Aorta (tissue), 5 donors: ENCODE measurements around the gene PRXL2B. TPM values are rescaled to one million over a fixed set of nuclear protein-coding genes. Genes with fewer than 3 reads are reported as not detected.
A peak's percentile ranks its signal among the peaks of the same experiment; 100 is the strongest.

Experiments used
- ATAC-seq: fragments of 200-7000 bp; cut with Tn5 transposase; one replicate; pipeline ENCODE4 v1.9.1; 2022; ENCODE audit warnings: moderate library complexity; ENCODE audit not compliant: low FRiP score
- DNase-seq, 2 donors: peaks; one replicate each; pipeline ENCODE4 v3.0.0-alpha.2; 2020
- H3K27ac ChIP-seq, 2 donors: one replicate each; pipeline ENCODE4 v1.5.1; 2013; ENCODE audit warnings: low read length in 2 of 2, mild to moderate bottlenecking in 2 of 2, moderate library complexity in 2 of 2, control low read depth in 1 of 2, inconsistent platforms in 1 of 2, low read depth in 1 of 2
- H3K27me3 ChIP-seq, 2 donors: one replicate each; pipeline ENCODE4 v1.6.1; 2013; ENCODE audit warnings: control low read depth in 1 of 2, low read length in 1 of 2, mild to moderate bottlenecking in 1 of 2, moderate library complexity in 1 of 2; ENCODE audit not compliant: insufficient read depth in 2 of 2, control insufficient read depth in 1 of 2
- H3K36me3 ChIP-seq, 2 donors: one replicate each; pipeline ENCODE4 v1.6.1; 2013; ENCODE audit warnings: control low read depth in 1 of 2, low read length in 1 of 2, mild to moderate bottlenecking in 1 of 2; ENCODE audit not compliant: insufficient read depth in 2 of 2, control insufficient read depth in 1 of 2
- H3K4me1 ChIP-seq, 2 donors: one replicate each; pipeline ENCODE4 v1.6.1; 2013; ENCODE audit warnings: low read length in 2 of 2, control low read depth in 1 of 2, mild to moderate bottlenecking in 1 of 2, moderate library complexity in 1 of 2; ENCODE audit not compliant: insufficient read depth in 2 of 2, control insufficient read depth in 1 of 2
- H3K4me3 ChIP-seq, 2 donors: one replicate each; pipeline ENCODE4 v1.5.1; 2013; ENCODE audit warnings: low read length in 2 of 2, control low read depth in 1 of 2, mild to moderate bottlenecking in 1 of 2
- H3K9me3 ChIP-seq: one replicate; pipeline ENCODE4 v1.6.1; 2013; ENCODE audit warnings: mild to moderate bottlenecking, low read length; ENCODE audit not compliant: control insufficient read depth
- whole genome bisulfite sequencing, 2 donors: extraction: QIAGEN DNeasy Blood & Tissue Kit; methylation state at CpG; one replicate each; pipeline ENCODE4 v1.1.7; 2013; 5-methylcytosine and 5-hydroxymethylcytosine counted together
- intact Hi-C, 2 donors: fragments of 100-400 bp; cut with DNase I; formaldehyde crosslinking; loops; one replicate each; pipeline versions ENCODE4 v1.14.2 to v1.15.0; 2022
- polyA plus RNA-seq, 2 donors: library from polyadenylated mRNA; stranded (reverse); fragments of 200-250 nt; gene quantifications; one replicate each; pipeline ENCODE4 v1.2.3, GENCODE V29; 2013
- total RNA-seq, 2 donors: library from RNA; stranded (reverse); fragmentation: NEBNext Ultra II Directional; extraction: Animal tissue kit (Norgen Biotek cat#: 25700); gene quantifications; one replicate each; pipeline ENCODE4 v1.2.1, GENCODE V29; 2021
- donor health status: healthy with polysubstance abuse.
- donor health status: Bipolar disorder and iron deficiency.
- donor health status: DM: no; HTN: no; CAD: no.
- donor health status: DM: no; HTN: no; CAD: no.
- donor health status: DM: yes; HTN: yes; CAD: no.

PRXL2B gene
- total and polyA plus RNA-seq, 4 donors: 6.4 to 15.1 (median 7.4) TPM

GRCh38 chr1:2542246-2542915 is 44.2 kb upstream of the PRXL2B start:
- Histone ChIP-seq H3K36me3 (no peaks in the 10 kb centered on the region), H3K4me1 (no peaks in the 10 kb centered on the region), H3K4me3 (no peak overlapping the region), H3K27me3 (no peaks in the 10 kb centered on the region), H3K9me3 (no peaks in the 10 kb centered on the region), H3K27ac (no peak overlapping the region)
- WGBS, 2 donors: 91 to 93% methylated on average over 11 of the region's 11 CpGs
- ATAC-seq (no peak), DNase-seq (no peak)
- intact Hi-C loops: loop anchor here in 1 of 2 donors (10.0 kb wide), 2 partner anchors 102 to 348 kb away; partner anchors contain the start of gene FAAP20

- H3K9me3 ChIP-seq: no peaks in the 10 kb centered on the region
- 22 to 29% methylated on average over 25 to 26 of the region's 26 CpGs for WGBS, 2 donors
- no peak for DNase-seq
- no peak for ATAC-seq
- H3K36me3 ChIP-seq: no peaks in the 10 kb centered on the region
- intact Hi-C loops: loop anchor here in 1 of 2 donors (1.0 to 10.0 kb wide), 3 partner anchors 15 to 349 kb away; partner anchors contain the start of gene FAAP20
- H3K27ac ChIP-seq: no peak overlapping the region
- no peak overlapping the region for H3K4me3 ChIP-seq
- no peaks in the 10 kb centered on the region for H3K4me1 ChIP-seq
- no peaks in the 10 kb centered on the region for H3K27me3 ChIP-seq
These were observed 43.0 kb upstream of the PRXL2B start for GRCh38 chr1:2543543-2544092.

GRCh38 chr1:2544093-2544874 is 42.3 kb upstream of the PRXL2B start:
- Histone ChIP-seq H3K4me1 (no peaks in the 10 kb centered on the region), H3K36me3 (no peaks in the 10 kb centered on the region), H3K9me3 (no peaks in the 10 kb centered on the region), H3K27ac (no peak overlapping the region), H3K4me3 (no peak overlapping the region), H3K27me3 (no peaks in the 10 kb centered on the region)
- intact Hi-C loops: loop anchor here in 1 of 2 donors (10.0 kb wide), 2 partner anchors 101 to 349 kb away; partner anchors contain the start of gene FAAP20
- DNase-seq: no peak
- WGBS, 2 donors: 61 to 65% methylated on average over 26 of the region's 26 CpGs
- ATAC-seq: no peak

GRCh38 chr1:2544875-2545640 is 41.5 kb upstream of the PRXL2B start:
- Histone ChIP-seq H3K27me3 (no peaks in the 10 kb centered on the region), H3K27ac (no peak overlapping the region), H3K36me3 (no peaks in the 10 kb centered on the region), H3K4me1 (no peaks in the 10 kb centered on the region), H3K4me3 (no peak overlapping the region), H3K9me3 (no peaks in the 10 kb centered on the region)
- ATAC-seq (no peak), DNase-seq (no peak)
- intact Hi-C loops: loop anchor here in 1 of 2 donors (10.0 kb wide), 2 partner anchors 100 to 350 kb away; partner anchors contain the start of gene FAAP20
- 61 to 66% methylated on average over 16 to 19 of the region's 19 CpGs for WGBS, 2 donors

GRCh38 chr1:2545754-2546514 is 40.6 kb upstream of the PRXL2B start:
- Histone ChIP-seq H3K27me3 (no peaks in the 10 kb centered on the region), H3K27ac (no peak overlapping the region), H3K9me3 (no peaks in the 10 kb centered on the region), H3K4me1 (no peaks in the 10 kb centered on the region), H3K36me3 (no peaks in the 10 kb centered on the region), H3K4me3 (peak overlapping the region in 1 of 2 donors; percentile 43)
- intact Hi-C loops: loop anchor here in 1 of 2 donors (1.0 to 10.0 kb wide), 3 partner anchors 40 to 351 kb away; partner anchors contain the start of genes FAAP20 and PRXL2B
- peak; percentile 93 to 94 for DNase-seq
- 8 to 9% methylated on average over 29 to 43 of the region's 43 CpGs for WGBS, 2 donors
- ATAC-seq: peak; percentile 77

- no peaks in the 10 kb centered on the region for H3K36me3 ChIP-seq
- intact Hi-C loops: loop anchor here in 1 of 2 donors (1.0 to 10.0 kb wide), 3 partner anchors 40 to 352 kb away; partner anchors contain the start of genes FAAP20 and PRXL2B
- H3K4me3 ChIP-seq: peak overlapping the region; percentile 3 to 43
- H3K9me3 ChIP-seq: no peaks in the 10 kb centered on the region
- no peaks in the 10 kb centered on the region for H3K4me1 ChIP-seq
- H3K27ac ChIP-seq: no peak overlapping the region
- 2% methylated on average over 37 to 52 of the region's 52 CpGs for WGBS, 2 donors
- DNase-seq (peak; percentile 90 to 93), ATAC-seq (peak; percentile 80)
- no peaks in the 10 kb centered on the region for H3K27me3 ChIP-seq
These were observed 39.9 kb upstream of the PRXL2B start for GRCh38 chr1:2546515-2547209.

GRCh38 chr1:2547210-2548067 is 39.1 kb upstream of the PRXL2B start:
- WGBS, 2 donors: 30 to 32% methylated on average over 27 of the region's 27 CpGs
- ATAC-seq: no peak
- Histone ChIP-seq H3K27me3 (no peaks in the 10 kb centered on the region), H3K4me1 (no peaks in the 10 kb centered on the region), H3K9me3 (no peaks in the 10 kb centered on the region), H3K27ac (no peak overlapping the region), H3K4me3 (no peak overlapping the region), H3K36me3 (no peaks in the 10 kb centered on the region)
- DNase-seq: no peak
- intact Hi-C loops: loop anchor here (1.0 to 10.0 kb wide), 4 partner anchors 97 to 353 kb away; partner anchors contain the start of gene FAAP20 (in 1 of the 2)
